Measurements from ENCODE around the gene FCHSD1.

GRCh38 chr5:141608046-141608445 is 43.2 kb downstream of the FCHSD1 start:
- TF ChIP-seq CTCF (IDR thresholded peaks at IDR 0.05; ENCODE audit: low read depth, low read length, poor library complexity, severe bottlenecking) (no peak), EZH2phosphoT487 (IDR thresholded peaks at IDR 0.05; ENCODE audit: borderline replicate concordance, low read length) (no peak)

All from DOHH2 (cell line).